HepG2 (cell line): ENCODE measurements around the gene VKORC1L1.

ENCODE experiments used
- ATF7 ChIP-seq, 2 experiments: fragments of 450-650 bp in 1 of 2; sonication (generic) in 1 of 2; formaldehyde crosslinking in 1 of 2; IDR thresholded peaks; 2 replicates each; pipeline versions ENCODE4 v1.4.0 to v1.6.1; 2016 to 2020; ENCODE audit warnings: antibody characterized with exemption in 1 of 2, mild to moderate bottlenecking in 1 of 2, missing genetic modification reagents in 1 of 2
- ZNF12 ChIP-seq: sonication (generic); formaldehyde crosslinking; IDR thresholded peaks from 2 replicates; pipeline ENCODE4 v1.5.0; 2020; ENCODE audit warnings: missing genetic modification reagents
- ZNF572 ChIP-seq: sonication (generic); formaldehyde crosslinking; IDR thresholded peaks from 2 replicates; pipeline ENCODE4 v1.5.1; 2020; ENCODE audit warnings: mild to moderate bottlenecking, missing genetic modification reagents
- ZSCAN31 ChIP-seq: sonication (generic); formaldehyde crosslinking; IDR thresholded peaks from 2 replicates; pipeline ENCODE4 v1.5.0; 2020; ENCODE audit warnings: low read depth, mild to moderate bottlenecking, missing genetic modification reagents
- TF ChIP-seq, protein P1 (sequence below): IDR thresholded peaks from 2 replicates; pipeline ENCODE4 v1.6.1; 2016
- TF ChIP-seq, protein P2 (sequence below), 2 experiments: fragments of 450-650 bp in 1 of 2; sonication (generic) in 1 of 2; formaldehyde crosslinking in 1 of 2; IDR thresholded peaks; 2 replicates each; pipeline versions ENCODE4 v1.6.1 to v1.8.0; 2016 to 2022; ENCODE audit warnings: antibody characterized with exemption in 1 of 2, mild to moderate bottlenecking in 1 of 2, missing genetic modification reagents in 1 of 2

DNA sequence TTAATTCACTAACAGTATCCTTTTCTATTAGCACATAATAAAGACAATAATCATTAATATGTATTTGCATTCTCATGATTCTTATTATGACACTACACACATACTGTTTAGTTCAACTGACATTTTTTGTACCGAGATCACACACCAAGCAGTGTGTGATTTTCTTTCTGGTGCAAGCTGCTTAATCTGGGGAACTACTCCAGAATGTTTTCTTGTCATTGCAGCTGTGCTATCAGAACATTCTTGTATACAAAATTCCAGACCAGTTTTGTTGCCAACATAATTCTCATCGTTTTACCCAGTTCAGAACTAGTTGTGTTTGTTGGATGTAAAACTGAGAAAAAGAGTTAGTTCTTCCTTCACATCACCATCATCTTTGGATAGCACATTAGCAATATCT is 37.4 kb downstream of the VKORC1L1 start:
- no peak for TF ChIP-seq ZSCAN31 (CRISPR knock-in tag)
- TF ChIP-seq, protein P1, sequence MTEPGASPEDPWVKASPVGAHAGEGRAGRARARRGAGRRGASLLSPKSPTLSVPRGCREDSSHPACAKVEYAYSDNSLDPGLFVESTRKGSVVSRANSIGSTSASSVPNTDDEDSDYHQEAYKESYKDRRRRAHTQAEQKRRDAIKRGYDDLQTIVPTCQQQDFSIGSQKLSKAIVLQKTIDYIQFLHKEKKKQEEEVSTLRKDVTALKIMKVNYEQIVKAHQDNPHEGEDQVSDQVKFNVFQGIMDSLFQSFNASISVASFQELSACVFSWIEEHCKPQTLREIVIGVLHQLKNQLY (CRISPR knock-in tag): no peak
- TF ChIP-seq ZNF572 (CRISPR knock-in tag): no peak
- TF ChIP-seq, protein P2, sequence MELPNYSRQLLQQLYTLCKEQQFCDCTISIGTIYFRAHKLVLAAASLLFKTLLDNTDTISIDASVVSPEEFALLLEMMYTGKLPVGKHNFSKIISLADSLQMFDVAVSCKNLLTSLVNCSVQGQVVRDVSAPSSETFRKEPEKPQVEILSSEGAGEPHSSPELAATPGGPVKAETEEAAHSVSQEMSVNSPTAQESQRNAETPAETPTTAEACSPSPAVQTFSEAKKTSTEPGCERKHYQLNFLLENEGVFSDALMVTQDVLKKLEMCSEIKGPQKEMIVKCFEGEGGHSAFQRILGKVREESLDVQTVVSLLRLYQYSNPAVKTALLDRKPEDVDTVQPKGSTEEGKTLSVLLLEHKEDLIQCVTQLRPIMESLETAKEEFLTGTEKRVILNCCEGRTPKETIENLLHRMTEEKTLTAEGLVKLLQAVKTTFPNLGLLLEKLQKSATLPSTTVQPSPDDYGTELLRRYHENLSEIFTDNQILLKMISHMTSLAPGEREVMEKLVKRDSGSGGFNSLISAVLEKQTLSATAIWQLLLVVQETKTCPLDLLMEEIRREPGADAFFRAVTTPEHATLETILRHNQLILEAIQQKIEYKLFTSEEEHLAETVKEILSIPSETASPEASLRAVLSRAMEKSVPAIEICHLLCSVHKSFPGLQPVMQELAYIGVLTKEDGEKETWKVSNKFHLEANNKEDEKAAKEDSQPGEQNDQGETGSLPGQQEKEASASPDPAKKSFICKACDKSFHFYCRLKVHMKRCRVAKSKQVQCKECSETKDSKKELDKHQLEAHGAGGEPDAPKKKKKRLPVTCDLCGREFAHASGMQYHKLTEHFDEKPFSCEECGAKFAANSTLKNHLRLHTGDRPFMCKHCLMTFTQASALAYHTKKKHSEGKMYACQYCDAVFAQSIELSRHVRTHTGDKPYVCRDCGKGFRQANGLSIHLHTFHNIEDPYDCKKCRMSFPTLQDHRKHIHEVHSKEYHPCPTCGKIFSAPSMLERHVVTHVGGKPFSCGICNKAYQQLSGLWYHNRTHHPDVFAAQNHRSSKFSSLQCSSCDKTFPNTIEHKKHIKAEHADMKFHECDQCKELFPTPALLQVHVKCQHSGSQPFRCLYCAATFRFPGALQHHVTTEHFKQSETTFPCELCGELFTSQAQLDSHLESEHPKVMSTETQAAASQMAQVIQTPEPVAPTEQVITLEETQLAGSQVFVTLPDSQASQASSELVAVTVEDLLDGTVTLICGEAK (IDR thresholded peaks at IDR 0.05): no peak
- TF ChIP-seq, protein P2 (CRISPR knock-in tag; IDR thresholded peaks at IDR 0.05): no peak
- TF ChIP-seq ATF7 (IDR thresholded peaks at IDR 0.05): no peak
- no peak for TF ChIP-seq ATF7 (CRISPR knock-in tag; IDR thresholded peaks at IDR 0.05)
- no peak for TF ChIP-seq ZNF12 (CRISPR knock-in tag)
